Stimulated activated CD8-positive, alpha-beta memory T cell treated with anti-CD3 and anti-CD28 coated beads, Interleukin-4, amount 100 ng/mL, for 24 hours (primary cell): ENCODE measurements around the gene SPEG.

Experiments used
- DNase-seq: peaks from one replicate; pipeline ENCODE4 v3.0.0-alpha.2; 2020; ENCODE audit warnings: low read depth

SPEG gene

GRCh38 chr2:219480004-219480403 is 45.4 kb downstream of the SPEG start:
- no peak for DNase-seq

- no peak for DNase-seq
Measured at GRCh38 chr2:219482674-219483405, 48.2 kb downstream of the SPEG start.

GRCh38 chr2:219483451-219484342 is 49.1 kb downstream of the SPEG start:
- DNase-seq: no peak

GRCh38 chr2:219484343-219485200 is 49.9 kb downstream of the SPEG start:
- no peak for DNase-seq

- no peak for DNase-seq
Measured at GRCh38 chr2:219485201-219485580, 50.5 kb downstream of the SPEG start.

- DNase-seq: no peak
Measured at GRCh38 chr2:219486380-219486959, 51.8 kb downstream of the SPEG start.

- no peak for DNase-seq
Measured at GRCh38 chr2:219488149-219488843, 53.7 kb downstream of the SPEG start.

- DNase-seq: no peak
Measured at GRCh38 chr2:219488844-219489194, 54.2 kb downstream of the SPEG start.

GRCh38 chr2:219489315-219489714 is 54.7 kb downstream of the SPEG start:
- DNase-seq: no peak

- DNase-seq: no peak
Measured at GRCh38 chr2:219490186-219490585, 55.5 kb downstream of the SPEG start.

GRCh38 chr2:219490600-219491130 is 56.0 kb downstream of the SPEG start:
- no peak for DNase-seq

GRCh38 chr2:219491278-219491963 is 56.8 kb downstream of the SPEG start:
- DNase-seq: no peak

- DNase-seq: no peak
Measured at GRCh38 chr2:219492575-219492974, 57.9 kb downstream of the SPEG start.

- DNase-seq: no peak
Measured at GRCh38 chr2:219493086-219493485, 58.4 kb downstream of the SPEG start.

GRCh38 chr2:219494952-219495530 is 60.4 kb downstream of the SPEG start:
- DNase-seq: no peak

GRCh38 chr2:219495531-219496122 is 61.0 kb downstream of the SPEG start:
- DNase-seq: peak; percentile 30

GRCh38 chr2:219496247-219496824 is 61.7 kb downstream of the SPEG start:
- no peak for DNase-seq

GRCh38 chr2:219496825-219497494 is 62.3 kb downstream of the SPEG start:
- no peak for DNase-seq
